Measurements from ENCODE around the gene CHI3L1.

CHI3L1 gene

DNA sequence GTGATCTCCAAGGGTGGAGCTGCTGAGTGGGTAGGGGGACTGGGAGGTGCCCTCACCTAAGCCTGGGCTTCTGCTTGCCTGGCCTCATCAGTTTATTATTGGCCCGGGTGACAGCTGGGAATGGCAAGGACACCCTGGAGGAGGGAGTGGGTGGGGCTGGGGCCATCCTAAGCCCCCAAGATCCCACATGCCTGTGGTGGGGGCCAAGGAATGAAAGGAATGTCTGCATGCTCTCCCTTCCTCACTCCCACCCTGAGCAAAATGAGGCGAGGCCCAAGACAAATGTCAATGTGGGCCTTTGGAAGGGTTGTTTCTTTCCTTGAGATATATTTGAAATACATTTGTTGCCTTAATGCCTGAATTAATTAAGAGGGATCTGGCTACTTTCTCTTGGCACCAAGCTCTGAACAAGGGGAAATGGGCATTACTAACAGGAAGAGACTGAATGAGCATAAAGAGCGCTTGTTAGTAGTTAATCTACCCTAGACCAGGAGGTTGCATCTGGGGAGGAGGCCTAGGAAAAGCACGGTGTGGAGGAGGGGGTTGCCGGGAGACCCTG lies 19.7 kb upstream of the CHI3L1 start:
- in situ Hi-C loops (cut with HindIII; ENCODE audit: low sequenced_read_pairs), result no loop called here

GRCh38 chr1:203204756-203205155 lies 18.3 kb upstream of the CHI3L1 start:
- in situ Hi-C loops (cut with HindIII; ENCODE audit: low sequenced_read_pairs), result no loop called here

DNA sequence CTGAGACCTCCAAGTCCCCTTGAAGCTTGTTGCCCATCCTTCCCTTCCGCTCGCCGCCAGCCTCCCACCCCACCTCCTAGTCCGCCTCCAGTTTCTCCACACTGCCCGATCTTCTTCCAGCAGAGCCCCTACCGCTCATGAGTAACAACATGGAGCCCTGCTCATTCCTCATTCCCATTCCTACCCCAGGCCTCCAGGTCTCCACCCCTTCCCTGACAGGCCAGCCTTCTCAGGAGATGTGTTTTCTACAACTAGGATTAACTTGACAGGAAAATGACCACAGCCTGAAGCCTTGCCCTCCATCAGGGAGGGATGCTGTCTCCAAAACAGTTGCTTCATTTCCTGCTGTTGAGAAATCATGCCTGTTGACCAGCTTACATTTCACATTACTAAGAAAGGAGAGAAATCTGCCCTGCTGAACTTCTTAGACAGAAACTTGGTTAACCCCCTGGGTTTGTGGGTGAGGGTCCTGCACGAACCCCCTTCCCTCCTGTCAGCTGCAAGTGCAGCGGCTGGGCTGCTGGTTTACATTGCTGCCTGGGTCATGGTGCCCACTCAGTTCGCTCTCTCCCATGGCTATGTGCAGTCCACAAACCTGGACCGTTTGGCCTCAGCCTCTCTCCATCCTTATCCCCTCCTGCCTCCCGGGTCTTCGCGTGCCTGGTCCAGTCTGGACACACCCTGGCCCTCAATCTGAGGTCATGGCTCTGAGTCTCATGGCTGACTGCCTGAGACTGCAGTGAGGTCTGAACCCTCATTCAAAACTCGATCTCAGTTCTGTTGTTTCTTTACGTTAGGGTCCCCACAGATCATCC lies 16.1 kb upstream of the CHI3L1 start:
- in situ Hi-C loops (cut with HindIII; ENCODE audit: low sequenced_read_pairs), result no loop called here

GRCh38 chr1:203201516-203202205 lies 15.2 kb upstream of the CHI3L1 start:
- in situ Hi-C loops (cut with HindIII; ENCODE audit: low sequenced_read_pairs), result no loop called here

- in situ Hi-C loops (cut with HindIII; ENCODE audit: low sequenced_read_pairs), result no loop called here
Measured at GRCh38 chr1:203200916-203201315, 14.4 kb upstream of the CHI3L1 start.

GRCh38 chr1:203199816-203200571 lies 13.5 kb upstream of the CHI3L1 start:
- in situ Hi-C loops (cut with HindIII; ENCODE audit: low sequenced_read_pairs), result no loop called here

- in situ Hi-C loops (cut with HindIII; ENCODE audit: low sequenced_read_pairs), result no loop called here
Measured at GRCh38 chr1:203199481-203199815, 12.9 kb upstream of the CHI3L1 start.

DNA sequence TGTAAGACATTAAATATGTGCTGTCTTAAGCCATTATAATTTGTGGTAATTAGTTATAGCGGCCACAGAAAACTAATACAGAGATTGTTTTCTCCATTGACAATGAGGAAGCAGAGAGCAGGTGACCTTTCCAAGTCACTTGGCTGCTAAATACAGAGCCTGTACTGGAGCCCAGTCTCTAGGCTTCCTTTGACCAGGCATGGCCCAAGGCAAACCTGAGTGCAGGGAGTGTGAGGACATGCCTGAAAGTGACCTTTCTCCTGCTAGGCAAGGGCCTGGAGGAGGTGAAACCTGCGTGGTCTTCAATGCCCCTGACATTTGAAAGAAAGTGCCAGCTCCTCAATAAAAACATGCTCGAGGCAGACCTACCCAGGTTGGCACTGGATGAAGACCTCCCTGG lies 12.5 kb upstream of the CHI3L1 start:
- in situ Hi-C loops (cut with HindIII; ENCODE audit: low sequenced_read_pairs), result no loop called here

- in situ Hi-C loops (cut with HindIII; ENCODE audit: low sequenced_read_pairs), result no loop called here
Measured at GRCh38 chr1:203197625-203198024, 11.1 kb upstream of the CHI3L1 start.

GRCh38 chr1:203196371-203196770 lies 9.9 kb upstream of the CHI3L1 start:
- in situ Hi-C loops (cut with HindIII; ENCODE audit: low sequenced_read_pairs), result no loop called here

DNA sequence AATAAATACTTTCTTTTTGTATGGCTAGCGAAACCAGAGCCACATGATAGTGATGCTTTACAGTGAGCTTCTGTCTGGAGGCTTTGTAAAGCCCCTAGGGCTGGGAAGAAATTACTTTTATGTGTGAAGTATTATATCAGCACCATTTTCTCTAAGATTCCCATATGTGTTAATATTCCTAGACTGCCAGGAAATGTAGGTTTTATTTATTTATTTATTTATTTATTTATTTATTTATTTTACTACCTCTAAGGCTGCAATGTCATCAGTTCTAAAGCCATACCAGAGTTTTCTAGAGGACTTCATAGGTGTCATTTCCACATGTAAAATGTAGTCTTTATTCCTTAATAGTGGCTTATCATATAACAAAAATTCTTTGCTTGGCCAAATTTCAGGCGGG lies 4.4 kb upstream of the CHI3L1 start:
- in situ Hi-C loops (cut with HindIII; ENCODE audit: low sequenced_read_pairs), result no loop called here

GRCh38 chr1:203189951-203190352 lies 3.4 kb upstream of the CHI3L1 start:
- in situ Hi-C loops (cut with HindIII; ENCODE audit: low sequenced_read_pairs), result no loop called here

DNA sequence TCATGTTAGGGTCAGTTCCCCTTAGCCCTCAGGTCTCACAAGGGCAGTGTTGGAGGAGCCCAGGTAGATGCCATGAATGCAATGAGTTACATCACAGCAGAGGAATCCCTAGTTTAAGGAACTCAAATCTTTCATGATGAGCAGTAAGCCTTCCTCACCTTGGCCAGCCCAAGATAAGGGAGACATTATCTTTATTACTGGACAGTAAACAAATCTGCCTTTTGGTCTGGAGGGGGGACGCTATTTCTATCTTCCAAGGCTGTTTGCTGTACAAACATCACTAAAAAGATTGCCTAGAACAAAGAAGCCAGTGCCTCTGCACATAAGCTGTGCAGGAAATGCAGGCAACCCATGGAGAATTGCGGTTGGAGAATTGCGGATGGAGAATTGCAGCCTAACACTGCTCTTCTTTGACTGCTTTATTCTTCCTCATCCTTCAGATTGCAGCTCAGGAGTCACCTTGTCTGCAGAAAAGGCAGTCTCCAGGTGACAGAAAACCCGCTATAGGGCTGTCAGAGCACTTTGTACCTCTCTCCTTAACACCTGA lies 2.3 kb upstream of the CHI3L1 start:
- in situ Hi-C loops (cut with HindIII; ENCODE audit: low sequenced_read_pairs), result no loop called here

- in situ Hi-C loops (cut with HindIII; ENCODE audit: low sequenced_read_pairs), result no loop called here
Measured at GRCh38 chr1:203187689-203188264, 1.3 kb upstream of the CHI3L1 start.

GRCh38 chr1:203187304-203187685 lies 791 bp upstream of the CHI3L1 start:
- in situ Hi-C loops (cut with HindIII; ENCODE audit: low sequenced_read_pairs), result no loop called here

- in situ Hi-C loops (cut with HindIII; ENCODE audit: low sequenced_read_pairs), result no loop called here
Measured at GRCh38 chr1:203186091-203186445, 436 bp downstream of the CHI3L1 start.

GRCh38 chr1:203185585-203185984 lies 919 bp downstream of the CHI3L1 start:
- in situ Hi-C loops (cut with HindIII; ENCODE audit: low sequenced_read_pairs), result no loop called here

DNA sequence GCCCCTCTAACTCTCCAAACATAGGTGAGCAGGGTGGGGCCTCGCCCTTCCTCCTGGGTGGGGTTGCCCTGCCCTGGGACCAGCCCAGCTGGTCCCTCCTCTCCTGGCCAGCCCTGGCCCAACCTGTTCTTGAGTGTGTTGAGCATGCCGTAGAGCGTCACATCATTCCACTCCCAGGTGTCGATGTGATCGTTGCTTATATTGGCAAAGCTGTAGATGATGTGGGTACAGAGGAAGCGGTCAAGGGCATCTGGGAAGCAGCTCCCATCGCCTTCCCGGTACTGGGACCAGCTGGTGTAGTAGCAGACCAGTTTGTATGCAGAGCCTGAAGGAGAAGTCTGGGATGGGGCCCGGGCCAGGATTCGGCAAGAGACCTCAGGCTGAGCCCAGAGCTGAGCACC lies 1.4 kb downstream of the CHI3L1 start:
- in situ Hi-C loops (cut with HindIII; ENCODE audit: low sequenced_read_pairs), result no loop called here

DNA sequence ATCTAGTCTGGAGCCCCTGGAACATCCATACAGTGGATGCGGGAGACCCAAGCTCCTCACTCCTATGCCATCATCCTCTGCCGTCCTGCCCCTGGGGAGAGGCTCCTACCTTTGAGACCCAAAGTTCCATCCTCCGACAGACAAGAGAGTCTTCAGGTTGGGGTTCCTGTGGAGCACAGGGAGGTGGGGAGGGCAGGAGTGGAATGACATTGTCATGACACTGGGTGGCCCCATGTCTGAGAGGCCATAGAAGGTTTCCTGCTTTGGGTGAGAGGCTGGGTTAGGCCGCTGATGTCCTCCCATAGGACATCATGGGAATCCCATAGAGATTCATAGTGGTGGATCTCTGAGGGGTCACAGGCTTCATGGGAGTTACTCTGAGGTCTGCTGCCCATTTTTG lies 2.0 kb downstream of the CHI3L1 start:
- in situ Hi-C loops (cut with HindIII; ENCODE audit: low sequenced_read_pairs), result no loop called here

DNA sequence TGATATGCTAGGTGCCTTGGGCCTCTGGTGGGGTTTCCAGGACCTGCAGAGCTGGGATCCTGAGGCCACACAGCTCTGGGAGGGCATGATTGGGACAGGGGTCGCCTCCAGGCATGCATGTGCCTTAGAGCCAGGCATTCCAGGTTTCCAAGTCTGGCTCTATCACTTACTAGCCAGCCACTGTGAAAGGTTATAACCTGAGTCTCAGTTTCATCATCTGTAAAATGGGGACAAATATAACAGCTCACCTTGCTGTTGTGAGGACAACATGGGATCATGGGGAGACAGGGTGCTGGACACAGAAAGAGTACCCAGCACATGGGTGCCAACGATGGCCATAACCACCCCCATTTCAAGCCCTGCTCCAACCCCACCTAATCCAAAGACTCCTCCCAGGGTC lies 2.7 kb downstream of the CHI3L1 start:
- in situ Hi-C loops (cut with HindIII; ENCODE audit: low sequenced_read_pairs), result no loop called here

- in situ Hi-C loops (cut with HindIII; ENCODE audit: low sequenced_read_pairs), result no loop called here
Measured at GRCh38 chr1:203182387-203182953, 4.0 kb downstream of the CHI3L1 start.

Measured in DLD1 (cell line).